Stimulated activated CD4-positive, alpha-beta T cell treated with anti-CD3 and anti-CD28 coated beads, Interleukin-4, amount 100 ng/mL, for 24 hours (primary cell): Measurements from ENCODE around the gene MKS1.

Experiments used
- DNase-seq: peaks from one replicate; pipeline ENCODE4 v3.0.0-alpha.2; 2020

Gene MKS1

DNA sequence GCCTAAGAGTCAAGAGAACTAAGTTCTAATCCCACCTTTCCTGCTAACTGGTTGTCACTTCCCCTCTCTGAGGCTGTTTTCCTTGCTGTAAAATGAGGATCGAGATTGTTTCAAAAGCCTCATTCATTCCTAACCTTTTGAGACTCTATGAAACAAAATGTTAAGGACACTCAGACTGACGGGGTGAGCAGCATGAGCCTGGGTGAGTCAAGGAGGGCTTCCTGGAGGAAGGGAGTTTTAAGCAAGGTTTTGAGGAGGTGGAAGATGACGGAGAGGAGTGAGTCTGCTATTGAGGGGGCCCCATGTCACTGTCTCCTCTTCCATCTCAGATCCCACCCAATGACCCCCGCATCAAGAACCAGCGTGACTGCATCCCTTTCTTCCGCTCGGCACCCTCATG lies 22.4 kb downstream of the MKS1 start:
- no peak for DNase-seq

DNA sequence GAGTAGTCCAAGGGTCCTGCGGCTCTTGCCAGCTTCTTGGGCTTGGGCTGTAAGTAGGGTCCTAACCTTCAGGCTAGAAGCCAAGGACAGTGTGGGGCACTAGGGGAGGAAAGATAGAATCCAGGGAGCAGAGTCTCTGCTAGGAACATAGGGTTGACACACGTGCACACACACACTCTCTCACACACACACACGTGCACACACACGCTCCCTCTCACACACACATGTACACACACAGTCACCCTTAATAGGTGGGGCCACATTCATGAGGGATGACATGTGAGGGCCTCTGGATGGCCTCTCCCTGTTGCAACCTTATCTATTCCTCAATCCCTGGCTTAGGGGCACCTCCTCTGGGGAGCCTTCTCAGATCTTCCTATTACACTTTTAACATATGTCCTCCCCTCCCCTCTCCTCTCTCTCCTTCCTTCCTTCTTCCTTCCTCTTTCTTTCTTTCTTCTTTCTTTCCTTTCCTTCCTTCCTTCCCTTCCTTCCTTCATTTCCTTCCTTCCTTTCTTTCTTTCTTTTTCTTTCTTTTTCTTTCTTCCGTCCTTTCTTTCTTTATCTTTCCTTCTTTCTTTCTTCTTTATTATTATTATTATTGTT lies 23.4 kb downstream of the MKS1 start:
- no peak for DNase-seq

DNA sequence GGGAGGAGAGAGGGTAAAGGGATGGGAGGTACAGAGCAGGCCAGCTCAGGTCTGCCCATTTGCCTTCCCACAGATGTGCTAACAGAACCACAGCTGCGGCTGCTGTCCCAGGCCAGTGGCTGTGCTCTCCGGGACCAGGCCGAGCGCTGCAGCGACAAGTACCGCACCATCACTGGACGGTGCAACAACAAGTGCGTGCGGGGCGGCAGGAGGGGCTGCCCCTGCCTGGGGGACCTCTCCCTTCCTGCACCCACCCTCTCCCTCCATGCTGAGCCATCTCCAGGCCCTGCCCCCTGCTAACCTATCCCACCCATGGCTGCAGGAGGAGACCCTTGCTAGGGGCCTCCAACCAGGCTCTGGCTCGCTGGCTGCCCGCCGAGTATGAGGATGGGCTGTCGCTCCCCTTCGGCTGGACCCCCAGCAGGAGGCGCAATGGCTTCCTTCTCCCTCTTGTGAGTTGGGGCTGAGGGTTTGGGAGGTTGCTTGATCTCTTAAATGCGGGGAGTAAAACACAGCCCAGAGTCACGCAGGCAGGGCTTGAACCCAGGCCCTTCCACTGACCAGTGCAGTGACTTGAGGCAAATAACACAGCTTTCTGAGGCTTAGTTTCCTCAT lies 25.3 kb downstream of the MKS1 start:
- DNase-seq = no peak

DNA sequence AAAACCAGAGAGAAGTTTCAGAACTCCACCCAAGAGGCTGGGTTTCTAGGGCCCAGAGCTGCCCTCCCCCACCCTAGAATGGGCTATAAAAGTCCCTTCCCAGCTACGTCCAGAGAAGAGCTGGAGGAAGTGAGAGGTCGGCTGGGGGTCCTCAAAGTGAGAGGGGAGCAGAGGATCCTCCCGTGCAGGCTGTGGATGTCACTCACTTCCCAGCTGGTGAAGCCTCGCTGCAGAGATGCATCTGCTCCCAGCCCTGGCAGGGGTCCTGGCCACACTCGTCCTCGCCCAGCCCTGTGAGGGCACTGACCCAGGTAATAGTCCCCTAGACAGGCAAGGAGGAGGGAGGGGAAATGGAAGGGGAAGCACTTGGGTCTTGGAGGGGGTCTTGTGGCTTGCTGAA lies 26.4 kb downstream of the MKS1 start, which contains the start of gene EPX:
TSS of gene EPX (plus strand) at position 115 of the 400 bp plus-strand sequence. CDS start at position 236, 121 bp downstream.
- DNase-seq = no peak

DNA sequence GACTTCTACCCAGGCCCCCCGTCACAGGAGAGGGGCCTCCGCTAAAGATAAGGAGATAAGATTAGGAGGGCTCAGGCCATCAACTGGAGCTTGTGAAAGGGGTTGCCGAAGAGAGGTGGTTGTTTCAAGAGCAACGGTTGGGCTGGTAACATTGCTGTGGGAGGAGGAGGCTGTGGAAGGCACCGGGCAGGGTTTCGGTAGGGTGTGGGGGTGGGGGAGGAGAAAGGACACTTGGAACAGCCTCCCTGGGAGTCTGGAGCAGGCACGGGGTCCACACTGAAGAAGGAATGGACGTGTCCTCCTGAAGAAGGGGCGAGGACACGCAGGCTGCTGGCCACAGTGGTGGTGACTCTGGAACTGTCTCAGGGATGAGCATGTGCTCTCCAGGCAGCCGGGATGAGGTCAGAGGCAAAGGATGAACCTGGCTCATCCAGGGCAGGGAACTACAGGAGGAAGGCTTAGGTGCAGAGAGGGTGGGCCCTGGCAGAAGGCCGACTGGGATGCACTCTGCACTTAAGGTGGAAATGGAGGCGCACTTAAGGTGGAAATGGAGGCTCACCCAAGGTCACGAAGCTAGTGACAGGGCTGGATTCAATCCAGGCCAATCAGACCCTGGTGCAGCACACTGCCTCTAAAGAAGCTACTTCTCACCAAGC lies 27.7 kb downstream of the MKS1 start:
- no peak for DNase-seq

DNA sequence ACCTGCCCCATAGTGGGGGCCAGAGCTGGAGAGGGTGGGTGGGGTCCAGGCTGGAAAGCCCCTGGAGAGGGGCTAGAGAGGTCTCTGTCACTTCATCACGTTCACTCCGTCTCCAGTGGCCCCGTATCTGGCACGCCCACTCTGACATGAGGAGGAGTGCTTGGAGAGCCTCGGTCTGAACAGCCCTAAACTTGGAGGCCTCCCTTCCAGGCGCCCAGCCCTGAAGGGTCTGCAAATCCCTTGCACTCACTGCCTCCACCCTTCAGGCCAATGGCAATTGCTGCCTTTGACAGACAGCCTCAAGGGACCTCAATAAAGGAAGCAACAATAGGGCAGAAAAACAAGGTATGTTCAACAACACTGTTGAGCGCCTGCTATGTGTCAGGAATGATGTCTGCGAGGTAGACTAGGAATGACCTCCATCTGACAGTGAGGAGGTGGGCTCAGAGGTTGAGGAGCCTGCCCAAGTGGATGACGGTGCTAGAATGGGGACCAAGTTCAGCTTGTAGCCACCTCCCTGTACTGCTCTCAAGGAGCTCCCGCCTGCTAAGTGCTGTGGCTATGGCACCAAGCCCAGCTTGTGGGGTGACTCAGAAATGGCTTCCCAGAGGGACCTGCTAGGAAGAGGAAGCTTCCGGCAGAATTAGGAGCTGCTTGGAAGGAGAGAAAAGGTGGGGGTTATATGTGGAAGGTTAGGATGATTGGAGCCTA lies 29.5 kb downstream of the MKS1 start:
- no peak for DNase-seq

DNA sequence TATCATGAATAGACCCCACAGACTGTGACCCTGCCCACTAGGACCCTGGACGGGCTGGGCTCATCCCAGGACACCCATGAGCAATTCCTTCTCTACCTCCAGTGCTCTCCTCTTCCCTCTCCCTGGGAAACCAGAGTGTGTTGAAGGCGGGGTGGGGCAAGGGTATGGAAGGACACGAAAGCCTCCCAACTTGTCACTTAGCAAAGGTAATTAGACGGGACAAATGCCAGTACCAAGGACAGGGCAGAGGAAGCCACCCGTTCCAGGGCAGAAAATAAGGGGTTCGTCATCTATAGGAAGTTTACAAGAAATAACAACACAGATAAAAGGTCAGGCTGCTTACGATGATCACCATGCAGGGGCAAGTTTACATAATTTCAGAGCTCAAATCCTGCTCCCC lies 31.4 kb downstream of the MKS1 start:
- DNase-seq = no peak

DNA sequence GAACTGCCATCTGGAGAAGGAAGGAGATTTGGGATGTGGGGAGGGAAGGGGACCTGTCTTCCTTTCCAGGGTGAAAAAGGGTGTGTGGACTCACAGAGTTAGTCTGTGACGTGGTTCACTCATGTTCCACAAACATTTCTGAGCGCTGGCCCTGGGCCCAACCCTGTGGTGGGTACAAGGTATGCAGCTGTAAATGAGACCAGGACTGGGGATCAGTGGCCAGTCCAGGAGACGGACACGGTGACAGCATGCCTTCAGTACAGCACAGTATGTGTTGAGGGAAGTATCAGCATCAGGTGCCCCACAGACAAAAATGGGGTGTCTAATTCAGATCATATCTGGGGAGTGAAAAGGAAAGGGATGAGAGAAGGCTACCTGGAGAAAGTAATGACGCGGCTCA lies 32.0 kb downstream of the MKS1 start:
- DNase-seq = no peak

DNA sequence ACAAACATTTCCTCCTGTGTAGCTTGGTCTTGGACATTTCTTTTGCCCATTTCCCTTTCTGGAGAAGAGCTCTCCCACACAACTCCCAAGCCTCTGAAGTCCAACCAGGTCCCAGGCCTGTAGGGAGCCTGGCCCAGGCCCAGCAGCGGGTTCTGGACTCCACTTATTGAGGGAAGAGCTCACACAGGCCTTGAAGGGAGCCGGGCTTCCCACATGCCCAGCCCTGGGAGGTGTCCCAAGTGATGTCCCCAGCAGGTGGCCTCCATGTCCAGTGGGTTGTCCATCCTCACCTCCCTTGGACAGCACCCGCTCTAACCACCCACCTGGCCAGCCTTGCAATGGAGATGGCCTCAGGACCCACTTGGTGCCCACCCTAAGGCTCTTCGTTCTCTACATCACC lies 32.5 kb downstream of the MKS1 start:
- no peak for DNase-seq

DNA sequence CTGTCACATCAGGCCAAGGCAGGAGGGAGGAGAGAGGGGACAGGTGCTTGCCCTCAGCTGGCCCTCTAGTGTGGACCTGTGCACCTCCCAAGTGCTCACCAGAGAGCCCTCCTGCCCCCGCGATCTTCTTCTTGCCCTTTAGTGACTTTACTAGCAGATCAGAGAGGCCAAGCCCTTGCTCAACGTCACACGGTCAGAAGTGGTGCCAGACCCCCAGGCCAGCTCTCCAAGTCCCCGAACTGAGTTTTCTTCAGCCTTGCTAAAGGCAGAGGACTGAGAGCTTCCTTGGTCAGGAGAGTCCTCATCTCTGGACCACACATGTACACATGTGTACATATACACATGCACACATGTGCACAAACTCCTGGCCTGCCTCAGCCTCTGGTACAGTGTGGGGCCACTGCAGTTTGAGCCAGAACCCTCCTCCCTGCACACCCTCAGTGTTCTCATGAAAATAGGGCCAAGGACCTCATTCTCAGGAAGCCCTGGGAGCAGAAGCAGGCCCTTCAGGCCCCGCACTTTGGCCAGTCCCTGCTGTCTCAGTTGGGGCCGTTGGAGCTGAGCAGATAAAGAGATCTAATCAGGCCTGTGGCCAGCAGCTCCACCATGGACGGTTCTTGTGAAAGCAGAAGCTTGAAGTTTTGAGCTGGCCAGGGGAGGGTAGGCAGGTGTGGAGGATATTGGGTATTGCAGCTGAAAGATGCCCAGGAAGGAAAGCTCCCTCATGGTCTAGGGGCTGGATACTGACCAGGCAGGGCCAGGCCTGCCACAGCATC lies 33.9 kb downstream of the MKS1 start:
- no peak for DNase-seq

DNA sequence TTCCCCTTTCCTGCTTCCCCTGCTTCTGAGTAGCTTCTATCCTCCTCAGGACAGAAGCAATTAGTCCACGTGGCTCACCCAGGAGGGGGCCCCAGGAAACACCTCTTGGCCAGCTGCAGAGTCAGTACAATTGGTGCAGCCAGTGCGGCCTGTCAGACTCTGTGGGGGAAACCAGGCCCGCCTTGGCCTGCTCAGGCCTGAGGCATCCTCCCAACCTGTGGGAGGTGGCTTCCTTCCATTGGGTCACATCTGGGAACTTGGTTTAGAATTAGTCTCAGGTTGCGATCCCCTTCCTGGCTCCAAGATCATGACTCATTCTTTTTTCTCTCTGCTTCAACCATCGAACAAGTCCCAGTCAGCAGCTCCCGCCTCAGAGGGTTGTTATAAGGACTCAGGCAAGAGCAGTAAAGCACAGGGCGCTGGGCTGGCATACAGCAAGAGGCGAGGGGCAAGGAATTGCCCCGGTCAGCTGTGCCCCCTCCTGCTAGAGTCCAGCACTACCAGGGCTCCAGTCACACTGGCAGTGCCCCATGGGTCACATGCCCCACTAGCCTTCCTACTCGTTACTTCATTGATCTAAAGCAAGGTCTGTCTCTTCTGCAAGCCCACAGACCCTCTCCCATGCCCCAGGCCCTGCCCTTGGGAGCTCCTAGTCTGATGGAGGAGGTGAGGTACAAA lies 34.6 kb downstream of the MKS1 start:
- DNase-seq = no peak

DNA sequence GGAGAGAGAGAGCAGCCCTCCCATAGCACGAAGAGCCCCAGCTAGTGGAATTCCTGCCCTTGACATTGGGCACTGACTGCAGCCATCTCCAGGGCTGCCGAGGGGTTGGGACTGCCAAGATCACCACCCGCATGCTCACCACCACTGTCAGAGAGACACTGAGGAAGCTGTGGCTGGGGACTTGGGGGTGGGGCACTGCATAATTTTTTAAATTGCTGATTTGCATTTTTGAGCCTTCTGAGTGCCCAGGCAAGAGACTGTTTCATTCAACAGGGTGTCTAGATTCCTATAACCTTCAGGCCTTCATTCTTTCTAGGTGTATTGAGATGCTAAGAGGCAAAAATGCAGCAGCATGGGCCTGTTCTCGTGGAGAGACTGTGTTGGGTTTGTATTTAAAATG lies 35.5 kb downstream of the MKS1 start:
- no peak for DNase-seq

DNA sequence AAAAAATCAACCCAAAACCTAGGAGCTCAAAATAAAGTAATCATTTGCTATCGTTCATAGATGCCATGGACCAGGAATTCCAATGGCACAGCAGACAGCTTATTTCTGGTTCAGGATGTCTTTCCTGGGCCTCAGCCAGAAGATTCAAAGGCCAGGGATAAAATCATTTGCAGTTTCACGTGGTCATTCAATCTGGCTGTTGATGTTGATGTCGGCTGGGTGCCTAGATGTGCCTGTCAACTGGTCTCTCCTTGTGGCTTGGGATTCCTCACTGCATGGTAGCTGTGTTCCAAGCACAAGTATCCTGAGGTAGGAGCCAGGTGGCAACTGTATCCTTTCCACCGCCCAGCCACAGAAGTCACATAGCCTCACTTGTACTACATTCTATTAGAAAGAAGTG lies 37.3 kb downstream of the MKS1 start:
- no peak for DNase-seq

DNA sequence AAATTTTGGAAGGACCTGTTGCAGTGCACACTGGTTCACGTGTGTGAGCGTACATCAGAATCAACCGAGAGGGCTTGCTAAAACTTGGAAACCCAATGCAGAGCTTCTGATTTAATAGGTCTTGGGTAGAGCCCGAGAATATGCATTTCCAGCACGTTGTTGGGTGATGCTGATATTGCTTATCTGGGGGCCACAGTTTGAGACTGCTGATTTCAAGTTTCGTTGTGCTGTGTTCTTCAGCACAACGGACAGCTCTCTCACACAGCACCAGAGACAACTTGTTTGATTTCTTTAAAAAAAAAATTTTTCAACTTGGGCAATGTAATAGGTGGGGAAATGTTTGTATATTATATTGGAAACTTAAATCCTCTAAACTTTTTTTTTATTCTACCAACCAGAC lies 42.9 kb downstream of the MKS1 start:
- DNase-seq = no peak

DNA sequence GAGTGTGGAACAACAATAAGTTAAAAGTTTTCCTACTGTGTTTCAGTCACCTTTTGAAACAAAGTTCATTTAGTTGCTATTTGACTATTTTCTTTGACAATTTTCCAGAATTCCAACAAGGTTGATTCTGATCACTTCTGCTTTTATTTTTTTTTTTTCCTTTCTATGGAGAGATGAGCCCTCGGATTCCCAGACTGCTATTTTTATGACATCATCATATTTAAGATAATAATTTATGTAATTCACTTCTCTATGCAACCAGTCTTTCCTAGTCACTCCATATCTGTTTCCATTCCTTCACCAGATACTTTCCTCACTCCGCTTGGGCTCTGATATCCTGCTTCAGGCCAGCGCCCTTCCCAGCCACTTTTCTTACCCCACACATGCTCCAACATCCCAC lies 44.2 kb downstream of the MKS1 start:
- DNase-seq = no peak

DNA sequence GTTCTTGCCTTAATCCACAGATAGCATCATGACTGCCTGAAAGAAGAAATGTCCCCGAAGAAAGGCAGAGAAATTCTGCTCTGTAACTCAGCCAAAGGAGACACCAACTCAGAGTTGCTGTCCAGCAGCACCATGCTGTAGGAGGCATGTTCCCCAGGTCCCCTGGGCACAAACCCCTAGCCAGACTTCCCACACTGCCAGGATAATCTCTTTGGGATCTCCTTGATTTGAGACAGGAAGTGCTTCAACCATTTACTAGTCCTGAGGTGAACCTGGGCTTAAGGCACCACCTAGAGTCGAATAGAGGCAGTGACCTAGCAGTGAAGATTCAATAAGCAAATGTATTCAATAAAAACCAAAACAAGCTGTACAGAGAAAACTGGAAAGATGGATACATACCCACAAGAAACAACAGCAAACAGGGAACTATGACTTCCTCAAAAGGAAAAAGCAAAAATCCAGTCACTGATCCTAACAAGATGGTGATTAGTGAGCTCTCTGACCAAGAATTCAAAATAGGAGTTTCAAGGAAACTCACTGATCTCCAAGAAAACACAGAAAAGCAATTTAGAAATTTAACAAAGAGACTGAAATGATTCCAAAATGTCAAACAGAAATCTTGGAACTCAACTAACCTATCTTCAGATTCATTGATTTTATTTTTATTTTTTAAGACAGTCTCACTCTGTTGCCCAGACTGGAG lies 46.5 kb downstream of the MKS1 start:
- DNase-seq = peak; percentile 45

DNA sequence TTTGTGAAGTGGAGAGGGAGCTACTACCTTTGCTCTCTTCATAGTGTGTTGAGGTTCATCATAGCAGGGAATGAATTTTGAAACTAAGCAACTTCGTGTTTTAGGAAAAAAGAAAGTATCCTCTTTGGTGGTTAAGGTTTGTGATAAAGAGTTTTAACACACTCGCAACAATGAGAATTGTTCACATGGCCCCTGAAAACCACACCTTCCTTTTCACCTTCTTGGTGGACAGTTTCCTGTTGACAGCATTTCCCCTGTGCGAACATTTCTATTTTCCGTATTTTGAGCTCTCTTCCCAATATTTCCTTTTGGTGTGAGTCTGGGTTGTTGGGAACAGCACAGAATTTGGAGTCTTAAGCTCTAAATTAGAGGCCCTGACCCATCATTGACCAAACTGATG lies 48.4 kb downstream of the MKS1 start:
- no peak for DNase-seq

DNA sequence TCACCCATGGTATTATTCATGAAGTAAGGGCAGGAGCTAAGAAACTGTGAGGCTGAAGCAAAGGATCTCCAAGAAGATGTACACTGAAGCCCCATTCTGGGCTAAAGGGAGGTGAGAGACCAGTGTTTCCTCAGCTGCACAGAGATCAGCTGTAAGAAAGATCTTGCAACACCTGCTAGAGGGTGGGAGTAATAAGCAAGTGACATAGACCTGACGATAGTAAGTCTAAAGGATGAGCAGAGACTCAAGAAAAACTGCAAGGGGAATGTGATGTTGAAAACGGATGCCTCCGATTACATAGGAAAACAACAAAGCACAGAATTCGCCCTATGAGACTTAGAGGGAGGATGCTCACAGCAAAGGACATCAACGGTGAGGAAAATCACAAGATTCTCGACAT lies 52.4 kb downstream of the MKS1 start, which contains the start of gene OR4D2:
TSS of gene OR4D2 (plus strand) at position 301 of the 400 bp plus-strand sequence. CDS start 2,674 bp downstream, outside the sequence.
- DNase-seq = no peak

DNA sequence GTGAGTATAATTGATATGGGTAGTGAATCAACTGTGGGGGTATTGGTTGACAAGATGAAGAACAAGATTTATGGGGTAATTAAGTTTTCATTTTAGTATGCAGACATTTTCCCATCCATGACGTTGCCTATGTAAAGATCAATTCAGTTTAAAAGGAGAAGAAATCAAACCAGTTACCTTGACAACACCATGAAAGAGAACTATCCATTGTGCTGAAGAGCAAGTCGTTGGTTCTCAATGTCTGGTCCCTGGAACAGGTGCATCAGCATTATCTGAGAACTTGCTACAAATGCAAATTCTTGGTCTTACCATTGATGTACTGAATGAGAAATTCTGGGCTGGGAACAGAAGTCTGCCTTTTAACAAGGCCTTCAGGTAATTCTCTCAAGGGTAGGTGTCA lies 53.1 kb downstream of the MKS1 start:
- DNase-seq = no peak

DNA sequence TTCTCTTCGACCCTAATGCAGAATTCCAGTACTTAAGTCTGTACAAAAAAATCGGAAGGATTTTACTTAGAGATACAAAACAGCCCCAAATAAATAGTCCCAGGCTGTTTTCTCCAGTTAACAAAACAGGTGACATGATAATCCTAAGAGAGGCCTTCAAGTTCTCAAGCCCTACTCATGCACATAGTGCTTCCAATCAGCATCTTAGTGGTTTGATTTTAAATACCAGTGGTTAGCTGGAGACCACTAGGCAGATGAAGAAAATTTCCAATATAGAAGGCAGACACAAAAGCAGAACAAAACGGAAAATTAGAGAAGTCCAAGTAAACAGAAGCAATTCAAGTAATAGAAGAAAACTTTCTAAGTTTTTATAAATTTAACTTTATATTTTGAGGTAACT lies 57.5 kb downstream of the MKS1 start:
- DNase-seq = no peak

DNA sequence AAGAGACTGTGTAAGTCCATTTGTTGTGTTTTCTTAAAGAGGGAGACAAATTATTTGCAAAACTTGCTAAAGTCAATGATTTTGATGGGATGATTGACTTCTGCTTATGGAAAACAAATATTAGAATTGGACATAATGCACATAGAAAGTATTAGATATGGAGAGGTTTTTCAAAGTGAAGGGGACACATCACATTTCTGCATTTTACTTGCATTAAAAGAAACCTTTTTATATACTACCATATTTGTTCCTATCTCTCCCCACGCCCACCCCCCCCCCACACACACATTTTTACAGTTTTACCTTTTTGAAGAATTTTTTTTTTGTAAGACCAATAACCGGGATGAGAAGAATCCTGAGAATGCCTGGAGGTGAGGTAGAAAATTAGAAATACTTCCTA lies 60.9 kb downstream of the MKS1 start:
- no peak for DNase-seq
